A673 (cell line): ENCODE data around the gene SPOCD1. TPM values are rescaled to one million over a fixed set of nuclear protein-coding genes. Genes with fewer than 3 reads are reported as not detected.

Source experiments
- BruUV-seq: library from RNA; stranded (reverse); fragments of 400-500 nt; replicated peaks from 2 replicates; lab custom pipeline; 2021; lab: Mats Ljungman, UMichigan
- CTCF ChIA-PET: fragments of 300-600 bp; sonication (Branson Sonifier 250); formaldehyde crosslinking; loops from one replicate; lab custom pipeline; 2022; ENCODE audit warnings: antibody characterized with exemption; lab: Charles Lee
- POLR2A ChIA-PET: fragments of 300-600 bp; sonication (Branson Sonifier 250); formaldehyde crosslinking; loops from one replicate; lab custom pipeline; 2022; ENCODE audit warnings: antibody characterized with exemption; ENCODE audit not compliant: low non-redundant PET; lab: Charles Lee
- DNase-seq: peaks from one replicate; pipeline ENCODE4 v3.0.0-alpha.2; 2015; ENCODE audit warnings: low spot score
- H3K27ac ChIP-seq: fragments of 200-600 bp; sonication (generic); 2 replicates; pipeline ENCODE4 v1.5.1; 2016; ENCODE audit warnings: mixed run types, low read depth, mild to moderate bottlenecking, mixed read lengths, antibody characterized with exemption, low read length; ENCODE audit not compliant: poor library complexity, severe bottlenecking
- H3K27me3 ChIP-seq: fragments of 200-600 bp; sonication (generic); replicated peaks from 2 replicates; pipeline ENCODE4 v1.6.1; 2017; ENCODE audit warnings: mixed run types, low read depth, mild to moderate bottlenecking, mixed read lengths, antibody characterized with exemption, low read length; ENCODE audit not compliant: insufficient read depth, poor library complexity
- H3K36me3 ChIP-seq: fragments of 200-600 bp; sonication (generic); 2 replicates; pipeline ENCODE4 v1.6.1; 2016; ENCODE audit warnings: mixed run types, mild to moderate bottlenecking, mixed read lengths, antibody characterized with exemption, low read length; ENCODE audit not compliant: insufficient read depth, poor library complexity, severe bottlenecking
- H3K4me1 ChIP-seq: fragments of 200-600 bp; sonication (generic); 2 replicates; pipeline ENCODE4 v1.6.1; 2017; ENCODE audit warnings: mixed run types, mild to moderate bottlenecking, mixed read lengths, antibody characterized with exemption, low read length; ENCODE audit not compliant: insufficient read depth, poor library complexity, severe bottlenecking
- H3K4me3 ChIP-seq: fragments of 200-600 bp; sonication (generic); 2 replicates; pipeline ENCODE4 v1.5.1; 2016; ENCODE audit warnings: low read depth, mixed run types, mild to moderate bottlenecking, mixed read lengths, low read length; ENCODE audit not compliant: poor library complexity, severe bottlenecking
- H3K9me3 ChIP-seq: fragments of 200-600 bp; sonication (generic); 2 replicates; pipeline ENCODE4 v1.6.1; 2016; ENCODE audit warnings: mixed run types, low read depth, mild to moderate bottlenecking, mixed read lengths, antibody characterized with exemption, low read length; ENCODE audit not compliant: poor library complexity, severe bottlenecking
- CTCF ChIP-seq: fragments of 300-800, 200-600 bp; sonication (generic); conservative IDR thresholded peaks from 2 replicates; pipeline ENCODE4 v1.5.1; 2017; ENCODE audit warnings: low read depth, mild to moderate bottlenecking, antibody characterized with exemption, low read length, moderate library complexity, mixed read lengths
- EZH2 ChIP-seq: fragments of 200-600 bp; sonication (generic); IDR thresholded peaks from 2 replicates; pipeline ENCODE4 v1.6.1; 2017; ENCODE audit warnings: borderline replicate concordance, low read depth, mild to moderate bottlenecking, mixed read lengths, antibody characterized with exemption, low read length; ENCODE audit not compliant: poor library complexity, severe bottlenecking
- intact Hi-C: fragments of 100-400 bp; cut with micrococcal nuclease; formaldehyde crosslinking; loops from one replicate; pipeline ENCODE4 v1.10.0; 2022; ENCODE audit not compliant: unreplicated experiment
- total RNA-seq: library from RNA; stranded (reverse); gene quantifications from 2 replicates; pipeline ENCODE4 v1.2.3, GENCODE V29; 2021

Gene SPOCD1
- total RNA-seq, 1 experiment from 2014 or later = 0.58 TPM

GRCh38 chr1:31857863-31858262 is 42.0 kb upstream of the SPOCD1 start:
- Histone ChIP-seq H3K27me3 (no peaks in the 10 kb centered on the region), H3K9me3 (no peaks in the 10 kb centered on the region), H3K4me3 (no peak overlapping the region), H3K4me1 (peaks cover 8% of the 10 kb centered on the region), H3K36me3 (no peaks in the 10 kb centered on the region), H3K27ac (no peak overlapping the region)
- intact Hi-C loops = no loop called here
- POLR2A ChIA-PET = no interaction called here
- TF ChIP-seq CTCF (no peak), EZH2 (no peak)
- CTCF ChIA-PET = no interaction called here
- no peak for DNase-seq
- BruUV-seq = no TSS peak

DNA sequence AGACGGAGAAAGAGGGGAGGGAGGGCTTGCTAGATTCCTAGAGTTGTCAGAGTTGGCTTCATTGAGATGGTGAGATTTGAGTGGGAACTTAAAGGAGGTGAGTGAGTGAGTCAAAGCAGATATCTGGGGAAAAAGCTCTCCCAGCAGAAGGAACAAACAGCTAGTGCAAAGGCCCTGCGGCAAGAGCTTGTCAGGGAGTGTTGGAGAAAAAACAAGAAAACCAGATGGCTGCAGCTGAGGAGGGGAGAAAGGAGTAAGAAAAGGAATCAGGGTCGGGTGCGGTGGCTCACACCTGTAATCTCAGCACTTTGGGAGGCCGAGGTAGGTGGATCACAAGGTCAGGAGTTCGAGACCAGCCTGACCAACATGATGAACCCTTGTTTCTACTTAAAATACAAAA is 40.3 kb upstream of the SPOCD1 start:
- intact Hi-C loops = no loop called here
- Histone ChIP-seq H3K4me3 (no peak overlapping the region), H3K36me3 (no peaks in the 10 kb centered on the region), H3K27me3 (no peaks in the 10 kb centered on the region), H3K27ac (no peak overlapping the region), H3K4me1 (peaks cover 8% of the 10 kb centered on the region), H3K9me3 (no peaks in the 10 kb centered on the region)
- no peak for DNase-seq
- ChIA-PET CTCF (no interaction called here), POLR2A (no interaction called here)
- BruUV-seq = no TSS peak
- TF ChIP-seq EZH2 = no peak
- no peak for TF ChIP-seq CTCF

- ChIA-PET POLR2A (no interaction called here), CTCF (no interaction called here)
- H3K27ac ChIP-seq = no peak overlapping the region
- no peak for TF ChIP-seq EZH2
- TF ChIP-seq CTCF = no peak
- H3K9me3 ChIP-seq = no peaks in the 10 kb centered on the region
- BruUV-seq = no TSS peak
- H3K27me3 ChIP-seq = no peaks in the 10 kb centered on the region
- H3K4me1 ChIP-seq = peaks cover 8% of the 10 kb centered on the region
- no peak overlapping the region for H3K4me3 ChIP-seq
- intact Hi-C loops = no loop called here
- H3K36me3 ChIP-seq = no peaks in the 10 kb centered on the region
- peak; percentile 57 for DNase-seq
These were observed 39.4 kb upstream of the SPOCD1 start for GRCh38 chr1:31855038-31855845.
